ENCODE data around the gene PSMC5. TPM values are rescaled to one million over a fixed set of nuclear protein-coding genes. Genes with fewer than 3 reads are reported as not detected.
"Not testable (repeated sequence)": the region's sequence is repeated elsewhere in the genome, so short reads cannot be mapped to it uniquely, and the experiment has no call there.

PSMC5 gene
- total RNA-seq, 8 experiments from 2014 or later, result 27.2 to 110 (median 71.3) TPM

GRCh38 chr17:63835167-63835720, 8.0 kb downstream of the PSMC5 start:
- 71 to 100% (median 100%) methylated on average over 1 to 6 of the region's 9 CpGs; no CpG with 5 or more reads in 4 of the 10 experiments for WGBS, 10 experiments
- Histone ChIP-seq H3K4me3 (no peak overlapping the region), H3K27ac (no peak overlapping the region), H3K4me1 (replicated peaks in 1 of 2) (peaks cover 14 to 27% of the 10 kb centered on the region in 2 donors)
- ATAC-seq (replicated peaks in 6 of 8), result no peak
- in situ Hi-C loops (cut with MboI; ENCODE audit: low pct_unique_long_range_greater_than_20kb in 2 of 9, low sequenced_read_pairs in 9 of 9, unreplicated experiment in 9 of 9), result no loop called here

GRCh38 chr17:63836811-63837210, 9.6 kb downstream of the PSMC5 start:
- 100% methylated on average over 1 to 5 of the region's 7 CpGs; no CpG with 5 or more reads in 3 of the 10 experiments for WGBS, 10 experiments
- H3K4me1 ChIP-seq (replicated peaks in 1 of 2), result peaks cover 22 to 38% of the 10 kb centered on the region in 2 donors
- ATAC-seq (replicated peaks in 6 of 8), result no peak
- H3K4me3 ChIP-seq, result no peak overlapping the region
- no peak overlapping the region for H3K27ac ChIP-seq
- in situ Hi-C loops (cut with MboI; ENCODE audit: low pct_unique_long_range_greater_than_20kb in 2 of 9, low sequenced_read_pairs in 9 of 9, unreplicated experiment in 9 of 9), result no loop called here

- in situ Hi-C loops (cut with MboI; ENCODE audit: low pct_unique_long_range_greater_than_20kb in 2 of 9, low sequenced_read_pairs in 9 of 9, unreplicated experiment in 9 of 9), result no loop called here
- Histone ChIP-seq H3K4me1 (replicated peaks in 1 of 2) (peaks cover 22 to 38% of the 10 kb centered on the region in 2 donors), H3K4me3 (no peak overlapping the region), H3K27ac (no peak overlapping the region)
- 68 to 100% (median 81%) methylated on average over 2 of the region's 12 CpGs; no CpG with 5 or more reads in 6 of the 10 experiments for WGBS, 10 experiments
- no peak for ATAC-seq (replicated peaks in 6 of 8)
Observed at GRCh38 chr17:63837480-63837879, 10.2 kb downstream of the PSMC5 start.

- ATAC-seq (replicated peaks in 6 of 8), result no peak
- Histone ChIP-seq H3K27ac (peak overlapping the region in 1 of 2 donors; percentile 13), H3K4me1 (replicated peaks in 1 of 2) (peaks cover 22 to 38% of the 10 kb centered on the region in 2 donors), H3K4me3 (no peak overlapping the region)
- WGBS, 10 experiments, result 0 to 100% (median 83%) methylated on average over 1 to 3 of the region's 5 CpGs; no CpG with 5 or more reads in 6 of the 10 experiments
- in situ Hi-C loops (cut with MboI; ENCODE audit: low pct_unique_long_range_greater_than_20kb in 2 of 9, low sequenced_read_pairs in 9 of 9, unreplicated experiment in 9 of 9), result no loop called here
Observed at GRCh38 chr17:63837962-63838600, 10.8 kb downstream of the PSMC5 start.

GRCh38 chr17:63838631-63839171, 11.5 kb downstream of the PSMC5 start:
- Histone ChIP-seq H3K4me1 (replicated peaks in 1 of 2) (peaks cover 22 to 38% of the 10 kb centered on the region in 2 donors), H3K4me3 (no peak overlapping the region), H3K27ac (peak overlapping the region in 1 of 2 donors; percentile 77)
- 0 to 34% (median 33%) methylated on average over 1 to 2 of the region's 7 CpGs; no CpG with 5 or more reads in 7 of the 10 experiments for WGBS, 10 experiments
- in situ Hi-C loops (cut with MboI; ENCODE audit: low pct_unique_long_range_greater_than_20kb in 2 of 9, low sequenced_read_pairs in 9 of 9, unreplicated experiment in 9 of 9), result no loop called here
- peak in 4 of 8 experiments; percentile 2 to 12 (median 4) for ATAC-seq (replicated peaks in 6 of 8)

- Histone ChIP-seq H3K27ac (no peak overlapping the region), H3K4me3 (peak overlapping the region; percentile 54 to 71 (median 62)), H3K4me1 (replicated peaks in 1 of 2) (peaks cover 22 to 36% of the 10 kb centered on the region in 2 donors)
- no peak for ATAC-seq (replicated peaks in 6 of 8)
- in situ Hi-C loops (cut with MboI; ENCODE audit: low pct_unique_long_range_greater_than_20kb in 2 of 9, low sequenced_read_pairs in 9 of 9, unreplicated experiment in 9 of 9), result no loop called here
- WGBS, 10 experiments, result 50 to 83% (median 63%) methylated on average over 2 to 4 of the region's 4 CpGs; no CpG with 5 or more reads in 7 of the 10 experiments
Observed at GRCh38 chr17:63840591-63841349, 13.5 kb downstream of the PSMC5 start.

GRCh38 chr17:63841350-63842172, 14.3 kb downstream of the PSMC5 start:
- Histone ChIP-seq H3K4me3 (peak overlapping the region; percentile 54 to 71 (median 62)), H3K4me1 (replicated peaks in 1 of 2) (peaks cover 22 to 36% of the 10 kb centered on the region in 2 donors), H3K27ac (peak overlapping the region in 1 of 2 donors; percentile 68)
- 0 to 40% (median 1%) methylated on average over 2 to 11 of the region's 26 CpGs; no CpG with 5 or more reads in 3 of the 10 experiments for WGBS, 10 experiments
- in situ Hi-C loops (cut with MboI; ENCODE audit: low pct_unique_long_range_greater_than_20kb in 2 of 9, low sequenced_read_pairs in 9 of 9, unreplicated experiment in 9 of 9), result no loop called here
- peak; percentile 0 to 12 (median 2) for ATAC-seq (replicated peaks in 6 of 8)

- peaks cover 22 to 36% of the 10 kb centered on the region in 2 donors for H3K4me1 ChIP-seq (replicated peaks in 1 of 2)
Observed at GRCh38 chr17:63842173-63842539, 14.9 kb downstream of the PSMC5 start.

GRCh38 chr17:63842540-63843386, 15.5 kb downstream of the PSMC5 start, which contains the start of gene SMARCD2:
SMARCD2 (minus strand) TSS chr17:63842685; CDS start chr17:63842674, 11 bp downstream.
- peak; percentile 58 to 84 (median 80) for ATAC-seq (replicated peaks in 6 of 8)

More at GRCh38 chr17:63842173-63842539, 14.9 kb downstream of the PSMC5 start:
- ATAC-seq (replicated peaks in 6 of 8), result peak in 5 of 8 experiments; percentile 10 to 51 (median 48)
- in situ Hi-C loops (cut with MboI; ENCODE audit: low pct_unique_long_range_greater_than_20kb in 2 of 9, low sequenced_read_pairs in 9 of 9, unreplicated experiment in 9 of 9), result no loop called here
- Histone ChIP-seq H3K4me3 (peak overlapping the region; percentile 54 to 71 (median 62)), H3K27ac (peak overlapping the region; percentile 24 to 68)
- 0% methylated on average over 1 to 3 of the region's 36 CpGs; no CpG with 5 or more reads in 8 of the 10 experiments for WGBS, 10 experiments

GRCh38 chr17:63843387-63843888, 16.2 kb downstream of the PSMC5 start:
- Histone ChIP-seq H3K4me1 (replicated peaks in 1 of 2) (peaks cover 20 to 30% of the 10 kb centered on the region in 2 donors), H3K4me3 (peak overlapping the region; percentile 54 to 71 (median 62))
- in situ Hi-C loops (cut with MboI; ENCODE audit: low pct_unique_long_range_greater_than_20kb in 2 of 9, low sequenced_read_pairs in 9 of 9, unreplicated experiment in 9 of 9); H3K27ac ChIP-seq: not testable (repeated sequence)
- WGBS, 10 experiments, result 0 to 90% (median 49%) methylated on average over 1 to 8 of the region's 19 CpGs; no CpG with 5 or more reads in 2 of the 10 experiments
- ATAC-seq (replicated peaks in 6 of 8), result peak in 1 of 8 experiments; percentile 1

More at GRCh38 chr17:63842540-63843386, 15.5 kb downstream of the PSMC5 start, which contains the start of gene SMARCD2:
- Histone ChIP-seq H3K27ac (peak within 1 kb of the TSS; percentile 24 to 68), H3K4me1 (replicated peaks in 1 of 2) (peaks cover 22 to 36% of the 10 kb centered on the region in 2 donors), H3K4me3 (peak within 1 kb of the TSS; percentile 54 to 71 (median 62))
- WGBS, 10 experiments, result 0 to 3% (median 0%) methylated on average over 1 to 7 of the region's 92 CpGs; no CpG with 5 or more reads in 7 of the 10 experiments
- in situ Hi-C loops (cut with MboI; ENCODE audit: low pct_unique_long_range_greater_than_20kb in 2 of 9, low sequenced_read_pairs in 9 of 9, unreplicated experiment in 9 of 9), result no loop called here
